ENCODE results near the gene CARMIL3. TPM values are rescaled to one million over a fixed set of nuclear protein-coding genes. Genes with fewer than 3 reads are reported as not detected.

The CARMIL3 gene
- total RNA-seq, 2 experiments from 2014 or later, result 0.21 to 0.32 TPM

- intact Hi-C loops (cut with micrococcal nuclease; ENCODE audit: unreplicated experiment), result loop anchor here (1.0 kb wide), 4 partner anchors 20 to 47 kb away; partner anchors contain the start of genes EMC9, IRF9, PCK2 and PSME1
- peak; percentile 89 for DNase-seq (ENCODE audit: low spot score)
- POLR2A ChIA-PET, result interaction anchor here (0.5 to 4.2 kb wide), 20 partner anchors 10 to 161 kb away, joined by 3 to 64 read pairs (median 4); partner anchors contain the start of genes DHRS4, EMC9, IRF9 and PCK2
- peaks cover 19% of the 10 kb centered on the region for H3K4me1 ChIP-seq (ENCODE audit: insufficient read depth, low read length, poor library complexity, severe bottlenecking)
- H4K20me1 ChIP-seq (ENCODE audit: insufficient read depth, low read length), result no peaks in the 10 kb centered on the region
- H3K36me3 ChIP-seq (ENCODE audit: insufficient read depth, low read length), result peaks cover 26% of the 10 kb centered on the region
- peak overlapping the region; percentile 93 for H3K27ac ChIP-seq (ENCODE audit: low read depth, low read length, poor library complexity, severe bottlenecking)
- peak overlapping the region; percentile 90 for H2AFZ ChIP-seq (ENCODE audit: low read length)
- H3K9me2 ChIP-seq (ENCODE audit: insufficient read depth, low read length), result no peaks in the 10 kb centered on the region
- H3K4me3 ChIP-seq (ENCODE audit: low read depth, low read length, poor library complexity, severe bottlenecking), result peak overlapping the region; percentile 91
- peaks cover 8% of the 10 kb centered on the region; the same call in 1 of the 2 replicates for H3K79me2 ChIP-seq (ENCODE audit: insufficient read depth, low read depth, low read length)
- peak overlapping the region; percentile 95 for H3K4me2 ChIP-seq (ENCODE audit: low read length)
- no TSS peak for BruUV-seq (replicated peaks)
- CTCF ChIA-PET (ENCODE audit: unreplicated experiment), result interaction anchor here (0.7 to 2.7 kb wide), 7 partner anchors 10 to 70 kb away, joined by 3 to 12 read pairs (median 5); partner anchors contain the start of genes IRF9 and PSME1
- H3K9me3 ChIP-seq (ENCODE audit: low read length), result no peaks in the 10 kb centered on the region
- TF ChIP-seq, protein P1, sequence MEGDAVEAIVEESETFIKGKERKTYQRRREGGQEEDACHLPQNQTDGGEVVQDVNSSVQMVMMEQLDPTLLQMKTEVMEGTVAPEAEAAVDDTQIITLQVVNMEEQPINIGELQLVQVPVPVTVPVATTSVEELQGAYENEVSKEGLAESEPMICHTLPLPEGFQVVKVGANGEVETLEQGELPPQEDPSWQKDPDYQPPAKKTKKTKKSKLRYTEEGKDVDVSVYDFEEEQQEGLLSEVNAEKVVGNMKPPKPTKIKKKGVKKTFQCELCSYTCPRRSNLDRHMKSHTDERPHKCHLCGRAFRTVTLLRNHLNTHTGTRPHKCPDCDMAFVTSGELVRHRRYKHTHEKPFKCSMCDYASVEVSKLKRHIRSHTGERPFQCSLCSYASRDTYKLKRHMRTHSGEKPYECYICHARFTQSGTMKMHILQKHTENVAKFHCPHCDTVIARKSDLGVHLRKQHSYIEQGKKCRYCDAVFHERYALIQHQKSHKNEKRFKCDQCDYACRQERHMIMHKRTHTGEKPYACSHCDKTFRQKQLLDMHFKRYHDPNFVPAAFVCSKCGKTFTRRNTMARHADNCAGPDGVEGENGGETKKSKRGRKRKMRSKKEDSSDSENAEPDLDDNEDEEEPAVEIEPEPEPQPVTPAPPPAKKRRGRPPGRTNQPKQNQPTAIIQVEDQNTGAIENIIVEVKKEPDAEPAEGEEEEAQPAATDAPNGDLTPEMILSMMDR (conservative IDR thresholded peaks at IDR 0.05; ENCODE audit: low read length), result no peak
- TF ChIP-seq EZH2phosphoT487 (IDR thresholded peaks at IDR 0.05; ENCODE audit: borderline replicate concordance, low read depth, low read length), result no peak
Observed at GRCh38 chr14:24113801-24114531, 62.2 kb downstream of the CARMIL3 start.

DNA sequence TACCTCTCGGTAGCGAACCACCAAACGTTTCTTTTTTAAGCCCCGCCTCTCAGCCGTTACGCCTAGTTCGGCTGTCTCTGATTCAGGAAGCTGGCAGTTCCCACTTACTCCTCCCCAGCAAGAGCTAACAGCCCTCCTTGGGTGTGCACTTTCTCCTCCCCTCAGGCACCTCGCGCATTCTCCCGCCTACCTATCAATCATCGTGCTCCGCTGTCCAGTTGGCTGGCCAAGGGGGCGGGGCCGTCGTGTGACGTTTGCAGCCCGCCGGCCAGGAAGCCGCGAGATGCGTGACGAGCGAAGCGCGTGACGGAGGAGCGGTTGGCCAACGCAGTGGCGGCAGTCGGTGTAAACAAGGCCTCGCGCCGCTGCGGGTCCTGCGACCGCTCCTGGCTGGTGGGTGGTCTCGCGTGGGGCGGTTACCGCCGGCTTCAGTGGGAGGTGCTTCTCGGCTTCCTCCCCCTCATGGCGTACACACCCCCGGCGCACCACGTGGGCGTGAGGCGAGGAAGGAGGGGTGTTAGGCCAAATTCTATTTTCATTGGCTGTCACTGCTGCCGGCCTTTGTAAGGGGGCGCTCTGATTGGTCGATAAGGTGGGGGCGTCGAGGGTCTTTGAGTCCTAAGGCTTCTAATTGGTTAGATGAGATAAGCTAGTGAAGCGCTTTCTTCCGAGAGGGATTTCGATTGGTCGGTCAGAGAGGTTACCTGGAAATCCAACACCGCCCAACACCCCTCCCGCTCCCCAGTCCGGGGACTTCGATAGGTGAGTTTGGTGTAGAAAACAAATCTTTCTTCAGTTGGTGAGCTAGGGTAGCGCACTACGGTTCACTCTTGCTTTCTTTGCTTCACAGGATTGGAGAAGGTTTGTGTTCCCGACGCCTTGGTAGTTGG, 63.0 kb downstream of the CARMIL3 start, which contains the start of the genes DCAF11 and NRL:
Gene DCAF11, plus strand, starts transcription at position 246 of the 890 bp plus-strand sequence. CDS start 818 bp downstream, outside the sequence.
Gene NRL, minus strand, starts transcription at position 418 of the 890 bp plus-strand sequence. CDS start 32,101 bp downstream, outside the sequence.
- Histone ChIP-seq H3K27ac (ENCODE audit: low read depth, low read length, poor library complexity, severe bottlenecking) (peak within 1 kb of the TSS; percentile 93), H3K4me1 (ENCODE audit: insufficient read depth, low read length, poor library complexity, severe bottlenecking) (peaks cover 15% of the 10 kb centered on the region), H3K9me3 (ENCODE audit: low read length) (no peaks in the 10 kb centered on the region), H3K9me2 (ENCODE audit: insufficient read depth, low read length) (no peaks in the 10 kb centered on the region), H4K20me1 (ENCODE audit: insufficient read depth, low read length) (no peaks in the 10 kb centered on the region), H3K79me2 (ENCODE audit: insufficient read depth, low read depth, low read length) (peaks cover 8% of the 10 kb centered on the region; the same call in 1 of the 2 replicates), H2AFZ (ENCODE audit: low read length) (peak within 1 kb of the TSS; percentile 90), H3K36me3 (ENCODE audit: insufficient read depth, low read length) (peaks cover 34% of the 10 kb centered on the region), H3K4me2 (ENCODE audit: low read length) (peak within 1 kb of the TSS; percentile 95), H3K4me3 (ENCODE audit: low read depth, low read length, poor library complexity, severe bottlenecking) (peak within 1 kb of the TSS; percentile 91)
- intact Hi-C loops (cut with micrococcal nuclease; ENCODE audit: unreplicated experiment), result loop anchor here (1.0 kb wide), 4 partner anchors 20 to 47 kb away; partner anchors contain the start of genes EMC9, IRF9, PCK2 and PSME1
- TF ChIP-seq, protein P1 (conservative IDR thresholded peaks at IDR 0.05; ENCODE audit: low read length), result no peak
- no peak for TF ChIP-seq EZH2phosphoT487 (IDR thresholded peaks at IDR 0.05; ENCODE audit: borderline replicate concordance, low read depth, low read length)
- no TSS peak for BruUV-seq (replicated peaks)
- POLR2A ChIA-PET, result interaction anchor here (0.5 to 4.2 kb wide), 20 partner anchors 10 to 161 kb away, joined by 3 to 64 read pairs (median 4); partner anchors contain the start of genes DHRS4, EMC9, IRF9 and PCK2
- CTCF ChIA-PET (ENCODE audit: unreplicated experiment), result interaction anchor here (0.7 to 2.7 kb wide), 7 partner anchors 9 to 128 kb away, joined by 3 to 12 read pairs (median 5); partner anchors contain the start of genes IRF9, PSME1 and TINF2
- DNase-seq (ENCODE audit: low spot score), result peak; percentile 99

Data from OCI-LY7 (cell line).